ENCODE results near the gene CCDC14.

- TF ChIP-seq CTCF (IDR thresholded peaks at IDR 0.05; ENCODE audit: low read depth, low read length, missing input control) (no peak), NR2F2 (IDR thresholded peaks at IDR 0.05) (no peak), REST (IDR thresholded peaks at IDR 0.05) (no peak), RAD21 (IDR thresholded peaks at IDR 0.05) (no peak), SP1 (IDR thresholded peaks at IDR 0.05) (no peak)
These were observed 9.2 kb downstream of the CCDC14 start for GRCh38 chr3:123951522-123952447.
